K562 (cell line): ENCODE results near the gene TNPO3. TPM values are rescaled to one million over a fixed set of nuclear protein-coding genes. Genes with fewer than 3 reads are reported as not detected.
A peak's percentile ranks its signal among the peaks of the same experiment; 100 is the strongest.

Experiments
- ILF3 ChIP-seq: fragments of 450-650 bp; IDR thresholded peaks from 2 replicates; pipeline ENCODE4 v1.6.1; 2018; ENCODE audit warnings: antibody characterized with exemption, mild to moderate bottlenecking, moderate library complexity, borderline replicate concordance
- MCM7 ChIP-seq, 2 experiments: fragments of 450-650 bp; IDR thresholded peaks; 2 replicates each; pipeline ENCODE4 v1.6.1; 2016 to 2018
- MED1 ChIP-seq: sonication (generic); formaldehyde crosslinking; IDR thresholded peaks from 2 replicates; pipeline ENCODE4 v1.8.1; 2023; ENCODE audit warnings: missing genetic modification reagents, borderline replicate concordance
- NELFE ChIP-seq: IDR thresholded peaks from 2 replicates; pipeline ENCODE4 v1.6.1; 2011; ENCODE audit warnings: mild to moderate bottlenecking; ENCODE audit not compliant: insufficient read depth, insufficient read length
- PKNOX1 ChIP-seq: fragments of 450-650 bp; IDR thresholded peaks from 2 replicates; pipeline ENCODE4 v1.6.1; 2016
- POLR2B ChIP-seq: fragments of 450-650 bp; IDR thresholded peaks from 2 replicates; pipeline ENCODE4 v1.6.1; 2018; ENCODE audit warnings: low read depth; ENCODE audit not compliant: partially characterized antibody
- SMARCA4 ChIP-seq: fragments of 450-650 bp; IDR thresholded peaks from 2 replicates; pipeline ENCODE4 v1.6.1; 2016
- SMARCE1 ChIP-seq: fragments of 450-650 bp; IDR thresholded peaks from 2 replicates; pipeline ENCODE4 v1.7.1; 2016; ENCODE audit warnings: mild to moderate bottlenecking
- STAT5B ChIP-seq: fragments of 250-450 bp; sonication (Bioruptor Pico); IDR thresholded peaks from 2 replicates; pipeline ENCODE4 v1.8.0; 2021; ENCODE audit warnings: mild to moderate bottlenecking, inconsistent platforms
- ZBTB26 ChIP-seq: fragments of 450-650 bp; formaldehyde crosslinking; IDR thresholded peaks from 2 replicates; pipeline ENCODE4 v1.4.0; 2022; ENCODE audit warnings: missing genetic modification characterization
- ZBTB5 ChIP-seq: fragments of 450-650 bp; IDR thresholded peaks from 2 replicates; pipeline ENCODE4 v1.6.1; 2017; ENCODE audit warnings: antibody characterized with exemption
- ZNF655 ChIP-seq: fragments of 250-450 bp; sonication (Bioruptor Pico); IDR thresholded peaks from 2 replicates; pipeline ENCODE4 v1.5.0; 2021
- polyA plus RNA-seq, 8 experiments: library from polyadenylated mRNA; depleted of rRNA in 4 of 8; stranded (reverse) in 5 of 8; unstranded in 3 of 8; fragments of >200 nt; fragmentation: Nextera tagmentation in 2 of 8; fragmentation: Illumina TruSeq in 1 of 8; extraction: Ambion mirVana in 2 of 8; extraction: Trizol in 1 of 8; gene quantifications; 2 replicates each; pipeline versions ENCODE4 v1.2.1 to v1.2.3, GENCODE V29; 2011 to 2014; ENCODE audit warnings: inconsistent platforms in 1 of 8, missing spikeins in 1 of 8
- total RNA-seq, 7 experiments: library from RNA; depleted of rRNA in 6 of 7; stranded (reverse); fragments of >200 nt in 6 of 7; fragmentation: Illumina TruSeq in 2 of 7; extraction: Trizol in 2 of 7; gene quantifications; 2 replicates each; pipeline versions ENCODE4 v1.2.1 to v1.2.3, GENCODE V29; 2011 to 2021; ENCODE audit warnings: low replicate concordance in 1 of 7
- TF ChIP-seq, protein P1 (sequence below): sonication (generic); formaldehyde crosslinking; IDR thresholded peaks from 2 replicates; pipeline ENCODE4 v1.4.0; 2020; ENCODE audit warnings: mild to moderate bottlenecking, missing genetic modification reagents
- TF ChIP-seq, protein P2 (sequence below): sonication (generic); formaldehyde crosslinking; IDR thresholded peaks from 2 replicates; pipeline ENCODE4 v1.8.1; 2022; ENCODE audit warnings: missing genetic modification reagents
- TF ChIP-seq, protein P3 (sequence below): fragments of 450-650 bp; IDR thresholded peaks from 2 replicates; pipeline ENCODE4 v1.7.1; 2018; ENCODE audit warnings: mild to moderate bottlenecking, low read depth; ENCODE audit not compliant: partially characterized antibody

The TNPO3 gene
- total and polyA plus RNA-seq, 9 of the 15 experiments (the other 6 are each of a cell fraction or from before 2014, with no cell fraction given): 35.8 to 125 (median 110) TPM

DNA sequence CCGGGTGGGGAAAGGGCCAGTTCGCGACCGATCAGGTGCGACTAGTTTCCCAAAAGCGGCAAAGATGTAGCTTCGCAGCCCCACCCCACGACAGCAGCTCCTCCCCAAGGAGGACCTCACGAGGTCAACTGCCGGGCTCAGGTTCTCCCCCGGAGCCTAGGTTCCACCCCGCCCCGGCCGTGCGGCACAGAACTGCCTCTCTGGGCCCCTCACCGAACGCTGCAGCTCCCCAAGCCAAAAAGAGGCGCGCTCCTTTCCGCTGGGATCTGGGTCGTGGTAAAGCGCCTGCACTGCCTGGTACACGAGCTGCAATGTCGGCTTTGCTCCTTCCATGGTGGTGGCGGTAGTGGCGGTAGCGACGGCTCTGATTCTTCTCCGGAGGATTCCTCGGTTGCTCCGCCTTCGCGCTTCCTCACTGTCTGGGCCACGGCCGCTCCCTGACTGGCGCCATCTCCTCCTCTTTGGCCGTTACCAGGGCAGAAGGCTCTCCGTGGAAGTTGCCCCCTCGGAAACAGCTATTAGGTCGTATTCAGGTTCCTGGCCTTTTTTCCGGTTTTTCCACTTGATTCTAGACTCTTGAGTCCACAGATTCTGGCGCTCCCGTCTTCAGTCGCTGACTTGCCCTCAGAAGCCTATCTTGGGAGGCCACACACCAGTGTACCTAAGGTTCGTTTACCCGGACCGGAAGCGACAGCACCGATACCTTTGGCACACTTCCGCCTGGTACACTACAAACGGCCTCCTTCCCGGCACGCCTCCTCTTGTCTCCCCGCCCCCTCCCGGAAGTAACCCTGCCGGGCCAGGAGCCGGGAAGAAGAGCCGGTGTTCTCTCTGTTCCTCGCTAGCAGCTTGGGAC is at the start of gene TNPO3 (continued):
- TF ChIP-seq, protein P1, sequence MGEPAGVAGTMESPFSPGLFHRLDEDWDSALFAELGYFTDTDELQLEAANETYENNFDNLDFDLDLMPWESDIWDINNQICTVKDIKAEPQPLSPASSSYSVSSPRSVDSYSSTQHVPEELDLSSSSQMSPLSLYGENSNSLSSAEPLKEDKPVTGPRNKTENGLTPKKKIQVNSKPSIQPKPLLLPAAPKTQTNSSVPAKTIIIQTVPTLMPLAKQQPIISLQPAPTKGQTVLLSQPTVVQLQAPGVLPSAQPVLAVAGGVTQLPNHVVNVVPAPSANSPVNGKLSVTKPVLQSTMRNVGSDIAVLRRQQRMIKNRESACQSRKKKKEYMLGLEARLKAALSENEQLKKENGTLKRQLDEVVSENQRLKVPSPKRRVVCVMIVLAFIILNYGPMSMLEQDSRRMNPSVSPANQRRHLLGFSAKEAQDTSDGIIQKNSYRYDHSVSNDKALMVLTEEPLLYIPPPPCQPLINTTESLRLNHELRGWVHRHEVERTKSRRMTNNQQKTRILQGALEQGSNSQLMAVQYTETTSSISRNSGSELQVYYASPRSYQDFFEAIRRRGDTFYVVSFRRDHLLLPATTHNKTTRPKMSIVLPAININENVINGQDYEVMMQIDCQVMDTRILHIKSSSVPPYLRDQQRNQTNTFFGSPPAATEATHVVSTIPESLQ (CRISPR knock-in tag): peak; percentile 98; the same call in 1 of the 2 replicates
- peak; percentile 62 for TF ChIP-seq SMARCE1
- TF ChIP-seq SMARCA4: 0 out of 2 replicates have a peak, but pooled peaks have one; percentile 49
- no peak for TF ChIP-seq NELFE
- TF ChIP-seq, protein P2, sequence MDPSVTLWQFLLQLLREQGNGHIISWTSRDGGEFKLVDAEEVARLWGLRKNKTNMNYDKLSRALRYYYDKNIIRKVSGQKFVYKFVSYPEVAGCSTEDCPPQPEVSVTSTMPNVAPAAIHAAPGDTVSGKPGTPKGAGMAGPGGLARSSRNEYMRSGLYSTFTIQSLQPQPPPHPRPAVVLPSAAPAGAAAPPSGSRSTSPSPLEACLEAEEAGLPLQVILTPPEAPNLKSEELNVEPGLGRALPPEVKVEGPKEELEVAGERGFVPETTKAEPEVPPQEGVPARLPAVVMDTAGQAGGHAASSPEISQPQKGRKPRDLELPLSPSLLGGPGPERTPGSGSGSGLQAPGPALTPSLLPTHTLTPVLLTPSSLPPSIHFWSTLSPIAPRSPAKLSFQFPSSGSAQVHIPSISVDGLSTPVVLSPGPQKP (CRISPR knock-in tag): no peak
- no peak; the same call in 1 of the 2 replicates for TF ChIP-seq ILF3
- no peak for TF ChIP-seq MED1
- peak; percentile 92 for TF ChIP-seq PKNOX1
- TF ChIP-seq ZNF655: no peak
- TF ChIP-seq, protein P3, sequence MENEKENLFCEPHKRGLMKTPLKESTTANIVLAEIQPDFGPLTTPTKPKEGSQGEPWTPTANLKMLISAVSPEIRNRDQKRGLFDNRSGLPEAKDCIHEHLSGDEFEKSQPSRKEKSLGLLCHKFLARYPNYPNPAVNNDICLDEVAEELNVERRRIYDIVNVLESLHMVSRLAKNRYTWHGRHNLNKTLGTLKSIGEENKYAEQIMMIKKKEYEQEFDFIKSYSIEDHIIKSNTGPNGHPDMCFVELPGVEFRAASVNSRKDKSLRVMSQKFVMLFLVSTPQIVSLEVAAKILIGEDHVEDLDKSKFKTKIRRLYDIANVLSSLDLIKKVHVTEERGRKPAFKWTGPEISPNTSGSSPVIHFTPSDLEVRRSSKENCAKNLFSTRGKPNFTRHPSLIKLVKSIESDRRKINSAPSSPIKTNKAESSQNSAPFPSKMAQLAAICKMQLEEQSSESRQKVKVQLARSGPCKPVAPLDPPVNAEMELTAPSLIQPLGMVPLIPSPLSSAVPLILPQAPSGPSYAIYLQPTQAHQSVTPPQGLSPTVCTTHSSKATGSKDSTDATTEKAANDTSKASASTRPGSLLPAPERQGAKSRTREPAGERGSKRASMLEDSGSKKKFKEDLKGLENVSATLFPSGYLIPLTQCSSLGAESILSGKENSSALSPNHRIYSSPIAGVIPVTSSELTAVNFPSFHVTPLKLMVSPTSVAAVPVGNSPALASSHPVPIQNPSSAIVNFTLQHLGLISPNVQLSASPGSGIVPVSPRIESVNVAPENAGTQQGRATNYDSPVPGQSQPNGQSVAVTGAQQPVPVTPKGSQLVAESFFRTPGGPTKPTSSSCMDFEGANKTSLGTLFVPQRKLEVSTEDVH: peak; percentile 99
- no peak; the same call in 1 of the 2 replicates for TF ChIP-seq ZBTB5
- TF ChIP-seq ZBTB26 (CRISPR knock-in tag): no peak; the same call in none of the 2 replicates
- TF ChIP-seq STAT5B: no peak
- TF ChIP-seq POLR2B: peak; percentile 90
- TF ChIP-seq MCM7 (IDR thresholded peaks at IDR 0.05): no peak
